Stimulated activated CD4-positive, alpha-beta T cell treated with anti-CD3 and anti-CD28 coated beads, Interleukin-1b, Interleukin-23, amount 100 ng/mL, for 4 hours (primary cell): ENCODE data around the gene GNS.
A peak's percentile ranks its signal among the peaks of the same experiment; 100 is the strongest.

Experiments
- DNase-seq, 2 donors: peaks; one replicate each; pipeline ENCODE4 v3.0.0-alpha.2; 2020; ENCODE audit warnings: low read depth in 2 of 2

The GNS gene

GRCh38 chr12:64759035-64759894, at the start of gene GNS:
Gene GNS, minus strand, starts transcription at chr12:64759406. Its CDS starts 130 bp downstream, at chr12:64759276.
- peak; percentile 90 to 98 for DNase-seq

- no peak for DNase-seq
Measured at GRCh38 chr12:64808110-64808509, 48.9 kb upstream of the GNS start.

- no peak for DNase-seq
Measured at GRCh38 chr12:64806593-64807460, 47.6 kb upstream of the GNS start.

- no peak for DNase-seq
Measured at GRCh38 chr12:64806173-64806572, 47.0 kb upstream of the GNS start.

- peak; percentile 39 to 40 for DNase-seq
Measured at GRCh38 chr12:64802180-64802775, 43.1 kb upstream of the GNS start.

- no peak for DNase-seq
Measured at GRCh38 chr12:64801381-64801780, 42.2 kb upstream of the GNS start.

DNA sequence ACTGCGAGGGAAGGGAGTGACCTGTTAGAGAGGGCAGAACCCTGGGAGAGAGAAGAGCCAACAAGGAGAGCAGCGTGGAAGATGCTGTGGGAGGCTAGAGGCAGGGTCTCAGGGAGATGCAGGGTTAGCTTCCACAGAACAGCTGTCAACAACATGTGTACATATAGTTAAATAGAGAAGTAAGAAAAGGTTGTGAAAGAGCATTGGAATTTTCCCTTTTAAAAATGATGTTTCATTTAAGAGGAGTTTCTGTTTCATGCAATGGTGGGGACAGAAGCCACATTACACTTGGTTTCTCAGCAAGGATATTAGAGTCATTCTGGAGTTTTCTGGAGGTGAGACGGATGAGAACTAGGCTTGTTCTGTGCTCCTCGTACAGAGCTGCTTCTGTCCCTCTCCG, 41.4 kb upstream of the GNS start:
- no peak for DNase-seq

DNA sequence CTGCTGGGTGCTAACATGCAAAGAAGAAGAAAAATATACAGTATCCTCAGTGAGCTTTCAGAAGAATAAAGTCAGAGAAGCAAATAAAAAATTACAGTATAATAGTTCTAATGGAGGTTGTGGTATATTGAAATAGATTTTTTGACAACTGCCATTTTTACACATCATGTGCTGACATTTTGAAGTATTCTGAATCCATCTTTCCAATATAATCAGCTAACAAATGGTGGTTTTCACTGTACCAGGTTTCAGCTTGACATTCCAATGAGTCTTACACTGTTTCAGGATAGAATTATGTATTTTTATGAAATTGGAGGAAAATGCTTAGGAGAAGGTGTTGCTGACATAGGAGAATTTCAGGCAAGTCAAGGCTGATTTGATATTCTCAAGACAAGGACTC, 39.0 kb upstream of the GNS start:
- no peak for DNase-seq

- no peak for DNase-seq
Measured at GRCh38 chr12:64797156-64797555, 38.0 kb upstream of the GNS start.

DNA sequence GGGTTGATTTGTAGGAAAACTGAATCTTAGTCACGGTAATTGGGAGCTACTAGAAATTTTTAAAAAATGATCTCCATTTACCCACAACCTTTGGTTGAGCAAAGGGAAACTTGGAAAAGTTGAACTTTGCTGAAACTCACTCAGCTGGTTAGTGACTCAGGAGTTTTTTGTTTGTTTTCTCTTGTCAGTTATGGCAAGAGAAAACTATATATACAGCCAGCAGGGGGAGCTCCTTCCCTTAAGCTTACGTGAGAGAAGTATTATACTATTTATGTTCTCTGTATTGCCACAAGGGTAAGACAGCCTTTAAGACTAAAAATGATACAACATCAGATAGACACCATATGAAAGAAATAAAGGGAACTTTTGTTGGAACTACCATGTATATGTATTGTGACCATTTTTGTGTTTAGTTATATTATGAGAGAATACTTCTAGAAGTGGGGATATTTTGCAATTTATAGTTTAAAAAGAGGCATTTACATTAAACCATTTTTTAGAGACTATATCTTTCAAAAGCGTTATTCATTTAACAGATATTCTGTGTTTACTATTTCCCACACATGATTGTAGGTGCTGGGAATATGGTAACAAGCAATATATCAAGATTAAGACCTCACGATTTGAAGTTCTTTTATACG, 37.1 kb upstream of the GNS start:
- peak; percentile 11 to 56 for DNase-seq

DNA sequence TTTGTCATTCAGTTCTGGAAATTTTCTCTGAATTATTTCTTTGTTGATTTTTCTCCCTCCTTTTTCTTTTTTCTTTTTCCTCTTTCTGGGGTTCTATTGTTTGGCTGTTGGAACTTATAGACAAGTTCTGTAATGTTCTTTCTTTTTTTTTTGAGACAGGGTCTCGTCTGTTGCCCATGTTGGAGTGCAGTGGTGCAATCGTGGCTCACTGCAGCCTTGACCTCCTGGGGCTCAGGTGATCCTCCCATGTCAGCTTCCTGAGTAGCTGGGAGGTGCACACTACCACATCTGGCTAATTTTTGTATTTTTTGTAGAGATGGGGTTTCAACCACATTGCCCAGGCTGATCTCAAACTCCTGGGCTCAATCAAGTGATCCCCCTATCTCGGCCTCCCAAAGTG, 35.1 kb upstream of the GNS start:
- DNase-seq, result no peak

DNA sequence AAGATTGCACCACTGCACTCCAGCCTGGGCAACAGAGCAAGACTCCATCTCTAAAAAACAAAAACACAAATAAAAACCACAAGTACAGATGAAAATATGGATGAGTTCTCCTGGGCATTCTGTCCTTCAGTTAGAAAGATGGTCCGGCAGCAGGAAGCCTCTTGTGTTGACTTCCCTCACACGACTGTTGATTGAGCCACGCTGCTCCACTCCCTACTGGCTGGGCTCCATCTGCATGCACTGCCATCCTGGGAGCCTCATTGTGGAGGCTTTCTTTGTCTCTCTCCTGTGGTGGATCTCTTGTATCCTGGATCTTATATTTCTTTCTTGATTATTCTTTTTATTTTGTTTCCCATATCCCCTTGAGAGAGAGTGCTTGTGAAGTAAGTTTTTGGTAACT, 34.4 kb upstream of the GNS start:
- DNase-seq, result no peak

GRCh38 chr12:64792128-64792527, 32.9 kb upstream of the GNS start:
- no peak for DNase-seq

DNA sequence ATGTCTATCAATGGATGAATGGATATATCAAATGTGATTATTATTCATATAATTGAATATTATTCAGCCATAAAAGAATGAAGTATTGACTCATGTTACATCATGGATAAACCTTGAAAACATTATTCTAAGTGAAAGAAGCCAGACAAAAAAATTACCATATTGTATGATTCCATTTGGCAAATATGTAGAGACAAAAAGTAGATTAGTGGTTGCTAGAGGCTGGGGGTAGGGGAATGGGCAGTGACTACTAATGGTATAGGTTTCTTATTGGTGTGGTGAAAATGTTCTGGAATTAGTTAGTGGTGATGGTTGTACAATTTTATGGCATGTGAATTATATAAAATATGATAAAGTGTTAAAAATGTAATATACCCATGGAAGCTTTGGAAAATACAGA, 31.8 kb upstream of the GNS start:
- DNase-seq, result no peak

DNA sequence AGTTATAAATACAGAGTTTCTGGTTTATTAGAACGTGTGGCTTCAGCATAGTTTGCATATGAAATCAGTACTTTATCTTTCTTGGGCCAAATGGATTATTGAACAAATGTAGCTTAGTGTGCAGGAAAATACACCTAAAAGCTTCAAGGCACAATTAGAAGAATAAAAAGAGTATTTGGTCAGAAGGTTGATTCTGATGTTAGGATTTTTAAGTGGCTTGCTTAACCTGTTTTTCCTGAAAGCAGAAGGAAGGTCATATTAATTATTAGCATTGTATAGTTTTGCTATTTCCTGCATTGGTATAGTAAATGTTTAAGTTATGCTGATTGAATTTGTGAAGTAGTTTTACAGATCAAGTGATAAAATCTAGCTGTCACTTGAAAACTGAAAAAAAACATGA, 31.0 kb upstream of the GNS start:
- no peak for DNase-seq

- DNase-seq, result no peak
Measured at GRCh38 chr12:64785838-64786237, 26.6 kb upstream of the GNS start.

DNA sequence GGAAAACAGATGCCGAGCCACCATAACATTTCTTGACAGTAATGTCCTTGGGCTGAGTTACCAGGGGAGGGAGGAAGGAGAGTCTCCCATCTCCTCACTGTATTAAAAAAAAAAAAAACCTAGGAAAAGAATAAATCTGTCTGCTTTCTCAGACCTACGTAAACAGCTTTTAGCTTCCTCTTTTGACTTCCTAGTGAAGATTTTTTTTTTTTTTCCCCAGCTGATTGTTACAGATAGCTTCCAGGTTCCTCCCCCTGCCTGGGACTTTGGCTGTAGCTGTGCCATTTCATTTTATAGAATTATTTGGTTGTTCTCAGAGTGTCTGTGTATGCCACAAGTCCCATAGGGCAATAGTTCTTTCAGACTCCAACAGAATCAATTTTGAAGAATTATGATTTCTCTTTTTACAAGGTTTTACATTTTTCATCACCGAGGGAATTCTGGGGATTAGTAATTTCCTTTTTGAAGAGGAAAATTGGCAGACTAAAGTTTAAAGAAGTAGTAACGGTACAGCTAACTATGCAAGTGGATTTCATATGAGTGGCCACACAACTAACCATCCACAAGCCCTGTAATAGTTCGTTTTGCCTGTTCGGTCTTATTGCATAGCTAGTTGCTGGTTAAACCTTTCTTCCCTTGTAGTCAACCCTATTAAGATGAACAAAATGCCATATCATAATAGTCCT, 23.1 kb upstream of the GNS start:
- DNase-seq, result no peak

DNA sequence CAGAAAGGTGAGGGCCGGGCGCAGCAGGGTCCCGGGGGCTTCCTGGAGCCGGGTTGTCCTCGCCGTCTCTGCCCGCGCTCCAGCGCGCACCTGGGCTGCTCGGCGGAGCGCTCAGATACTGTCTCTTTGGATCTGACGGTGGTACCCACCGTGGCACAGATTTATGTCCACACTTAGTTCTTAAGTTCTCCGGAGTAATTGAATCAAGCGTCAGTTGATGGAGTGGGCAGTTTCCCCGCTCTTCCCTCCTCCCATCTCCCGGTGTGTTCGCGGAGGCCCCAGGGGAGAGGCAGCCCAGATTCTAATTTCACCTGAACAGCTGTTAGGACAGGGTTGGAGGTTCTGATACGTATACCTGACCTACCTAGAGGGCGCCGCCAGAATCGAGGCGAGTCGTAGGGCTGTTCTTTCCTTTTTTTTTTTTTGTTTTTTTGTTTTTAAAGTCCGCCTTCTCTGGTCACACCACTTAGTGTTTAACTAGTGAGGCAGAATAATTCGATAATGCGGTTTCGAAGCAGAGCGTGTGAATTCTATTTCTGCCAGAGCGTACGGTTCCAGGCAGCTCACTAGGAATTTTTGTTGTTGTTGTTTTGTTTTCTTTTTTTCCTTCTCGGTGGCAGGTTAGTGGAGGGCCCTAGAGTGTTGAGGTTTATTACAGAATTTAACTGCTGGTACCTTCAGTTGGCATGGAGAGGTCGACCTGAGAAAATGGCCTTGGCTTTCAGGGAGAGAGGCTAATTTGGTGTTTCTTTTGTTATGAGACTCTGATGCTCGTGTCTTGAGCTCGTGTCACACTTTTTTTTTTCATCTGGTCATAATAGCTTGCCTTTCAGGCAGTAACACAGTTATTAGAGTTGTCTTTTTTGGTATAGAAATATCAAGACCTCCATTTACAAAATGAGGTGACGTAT, 22.3 kb upstream of the GNS start:
- no peak for DNase-seq

GRCh38 chr12:64780531-64781279, 21.5 kb upstream of the GNS start:
- peak in 1 of 2 donors; percentile 19 for DNase-seq

DNA sequence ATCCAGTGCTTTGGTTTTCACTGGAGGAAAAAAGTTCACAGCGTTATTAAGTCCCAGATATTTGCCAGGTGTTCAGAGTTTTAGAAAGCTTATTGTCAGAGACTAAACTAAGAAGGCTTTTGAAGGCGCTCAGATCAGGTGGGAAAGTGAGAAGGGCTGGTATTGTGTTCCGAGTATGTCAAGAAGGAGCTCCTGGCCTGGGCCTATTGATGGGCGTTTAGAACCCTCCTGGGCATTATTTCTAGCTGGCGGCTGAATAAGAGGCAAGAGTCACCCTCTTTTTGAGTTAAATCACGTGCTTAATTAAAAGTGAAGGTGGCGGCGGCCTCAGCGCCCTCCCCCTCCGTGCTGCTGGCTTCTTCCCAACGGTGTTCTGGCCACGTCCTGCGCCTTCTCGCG, 20.9 kb upstream of the GNS start:
- no peak for DNase-seq
